SIG-M5 treated with dmso at 0.1 percent for 504 hours (cell line): ENCODE data around the gene SERTAD1.
A peak's percentile ranks its signal among the peaks of the same experiment; 100 is the strongest.

ENCODE experiments used
- DNase-seq: peaks from one replicate; lab custom pipeline; 2025; ENCODE audit not compliant: unreplicated experiment; lab: John Stamatoyannopoulos, UW

SERTAD1 gene

GRCh38 chr19:40407714-40408597, 17.8 kb downstream of the SERTAD1 start:
- no peak for DNase-seq

GRCh38 chr19:40403262-40403984, 22.4 kb downstream of the SERTAD1 start:
- DNase-seq, result peak; percentile 70

- no peak for DNase-seq
Observed at GRCh38 chr19:40400559-40400958, 25.2 kb downstream of the SERTAD1 start.

GRCh38 chr19:40398417-40399131, 27.2 kb downstream of the SERTAD1 start:
- no peak for DNase-seq

GRCh38 chr19:40397568-40397906, 28.3 kb downstream of the SERTAD1 start:
- no peak for DNase-seq

GRCh38 chr19:40396886-40397567, 28.8 kb downstream of the SERTAD1 start:
- DNase-seq, result no peak

GRCh38 chr19:40395956-40396355, 29.8 kb downstream of the SERTAD1 start:
- no peak for DNase-seq

- no peak for DNase-seq
Observed at GRCh38 chr19:40394816-40395210, 31.0 kb downstream of the SERTAD1 start.

GRCh38 chr19:40393894-40394815, 31.6 kb downstream of the SERTAD1 start:
- DNase-seq, result no peak

- no peak for DNase-seq
Observed at GRCh38 chr19:40392894-40393517, 32.8 kb downstream of the SERTAD1 start.

GRCh38 chr19:40392123-40392522, 33.7 kb downstream of the SERTAD1 start:
- DNase-seq, result no peak

- DNase-seq, result no peak
Observed at GRCh38 chr19:40390084-40390742, 35.6 kb downstream of the SERTAD1 start, which contains the start of gene HIPK4. TSS of gene HIPK4 (minus strand) at chr19:40390181. CDS start at chr19:40389902, 279 bp downstream.

GRCh38 chr19:40389404-40390083, 36.2 kb downstream of the SERTAD1 start:
- DNase-seq, result no peak

- DNase-seq, result no peak
Observed at GRCh38 chr19:40388481-40388880, 37.3 kb downstream of the SERTAD1 start.

GRCh38 chr19:40387155-40387554, 38.6 kb downstream of the SERTAD1 start:
- DNase-seq, result no peak

- no peak for DNase-seq
Observed at GRCh38 chr19:40383668-40384248, 42.0 kb downstream of the SERTAD1 start.

GRCh38 chr19:40381321-40381720, 44.5 kb downstream of the SERTAD1 start:
- no peak for DNase-seq
